ENCODE results near the gene IGFBP3. TPM values are rescaled to one million over a fixed set of nuclear protein-coding genes. Genes with fewer than 3 reads are reported as not detected.

Gene IGFBP3, protein sequence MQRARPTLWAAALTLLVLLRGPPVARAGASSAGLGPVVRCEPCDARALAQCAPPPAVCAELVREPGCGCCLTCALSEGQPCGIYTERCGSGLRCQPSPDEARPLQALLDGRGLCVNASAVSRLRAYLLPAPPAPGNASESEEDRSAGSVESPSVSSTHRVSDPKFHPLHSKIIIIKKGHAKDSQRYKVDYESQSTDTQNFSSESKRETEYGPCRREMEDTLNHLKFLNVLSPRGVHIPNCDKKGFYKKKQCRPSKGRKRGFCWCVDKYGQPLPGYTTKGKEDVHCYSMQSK
- total RNA-seq (2021; ENCODE audit: unreplicated experiment): 4.1 TPM
- 2.0 and 2.6 TPM in 2 replicates for polyA plus RNA-seq (2012)
- percentile 25 among the genes with signal in this experiment for Bru-seq, nascent RNA
- BruChase-seq, experiment 1, labeled RNA remaining after a 6-hour chase: percentile 47 among the genes with signal in this experiment
- BruChase-seq, experiment 2, labeled RNA remaining after a 2-hour chase: percentile 25 among the genes with signal in this experiment
- long read RNA-seq, partial matches to known transcripts: 0 of 3 reads
- long read RNA-seq, other reads (novel, unspliced or antisense): 1 of 3 reads

DNA sequence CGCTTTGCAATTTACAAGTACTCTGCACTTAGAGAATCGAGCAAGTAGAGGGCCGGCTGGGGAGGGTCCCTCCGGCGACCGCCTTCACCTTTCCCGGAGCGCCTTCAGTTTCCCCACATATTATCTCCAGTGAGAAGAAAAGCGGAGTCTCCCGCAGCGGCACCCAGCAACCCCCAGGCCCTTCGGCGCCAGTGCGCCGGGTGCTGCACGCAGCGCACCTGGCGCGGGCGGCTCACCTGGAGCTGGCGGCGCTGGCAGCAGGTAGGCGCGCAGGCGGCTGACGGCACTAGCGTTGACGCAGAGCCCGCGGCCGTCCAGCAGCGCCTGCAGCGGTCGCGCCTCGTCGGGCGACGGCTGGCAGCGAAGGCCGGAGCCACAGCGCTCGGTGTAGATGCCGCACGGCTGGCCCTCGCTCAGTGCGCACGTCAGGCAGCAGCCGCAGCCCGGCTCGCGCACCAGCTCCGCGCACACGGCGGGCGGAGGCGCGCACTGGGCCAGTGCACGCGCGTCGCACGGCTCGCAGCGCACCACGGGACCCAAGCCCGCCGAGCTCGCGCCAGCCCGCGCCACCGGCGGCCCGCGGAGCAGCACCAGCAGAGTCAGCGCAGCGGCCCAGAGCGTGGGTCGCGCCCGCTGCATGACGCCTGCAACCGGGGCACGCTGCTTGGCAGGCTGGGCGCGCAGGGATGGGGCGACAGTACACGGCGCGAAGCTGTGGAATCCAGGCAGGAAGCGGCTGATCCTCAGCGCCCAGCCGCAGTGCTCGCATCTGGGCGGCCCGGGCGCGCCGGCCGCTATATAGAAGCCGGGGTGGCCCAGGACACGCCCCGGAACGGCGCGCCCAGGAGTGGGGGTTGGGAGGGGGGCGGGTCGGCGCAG lies at the start of gene IGFBP3:
TSS of gene IGFBP3 (minus strand) at position 771 of the 879 bp plus-strand sequence. CDS start at position 639, 132 bp downstream.
- no peak within 1 kb of the TSS for H3K9ac ChIP-seq (ENCODE audit: low read length)
- H2AFZ ChIP-seq (ENCODE audit: low read depth, low read length, poor library complexity, severe bottlenecking): peak within 1 kb of the TSS; percentile 69
- TF ChIP-seq ZNF274 (IDR thresholded peaks at IDR 0.05; ENCODE audit: low read depth, low read length) (no peak), ELF1 (IDR thresholded peaks at IDR 0.05; ENCODE audit: borderline replicate concordance, low read depth) (no peak), CEBPB (IDR thresholded peaks at IDR 0.05; ENCODE audit: low read depth) (no peak)
- TF ChIP-seq, protein P1, sequence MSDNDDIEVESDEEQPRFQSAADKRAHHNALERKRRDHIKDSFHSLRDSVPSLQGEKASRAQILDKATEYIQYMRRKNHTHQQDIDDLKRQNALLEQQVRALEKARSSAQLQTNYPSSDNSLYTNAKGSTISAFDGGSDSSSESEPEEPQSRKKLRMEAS (IDR thresholded peaks at IDR 0.05): peak; percentile 52; the same call in 1 of the 2 replicates
- H4K20me1 ChIP-seq (ENCODE audit: insufficient read depth): no peaks in the 10 kb centered on the region
- peak within 1 kb of the TSS; percentile 75 for H3K4me2 ChIP-seq (ENCODE audit: low read length)
- H3K4me3 ChIP-seq (replicated peaks in 1 of 2; ENCODE audit: low read depth in 1 of 2, low read length in 2 of 2): peak within 1 kb of the TSS; percentile 28 to 55
- peak; percentile 79 for ATAC-seq
- H3K9me2 ChIP-seq (ENCODE audit: insufficient read depth): no peaks in the 10 kb centered on the region
- intact Hi-C loops (cut with micrococcal nuclease): no loop called here
- ChIA-PET POLR2A (no interaction called here), RAD21 (ENCODE audit: low non-redundant PET in 1 of 2, low total read pairs in 2 of 2, uncharacterized antibody in 2 of 2, unreplicated experiment in 2 of 2) (no interaction called here), CTCF (interaction anchor here (1.9 to 3.1 kb wide), 3 partner anchors 63 to 1260 kb away, joined by 5 to 27 read pairs (median 15); no protein-coding TSS in a partner anchor)
- H3K4me1 ChIP-seq (ENCODE audit: control insufficient read depth in 1 of 2, insufficient read depth in 2 of 2, low read length in 2 of 2): peaks cover 3 to 31% of the 10 kb centered on the region in 2 experiments; a peak in 2 of 4 replicates
- peaks cover 8% of the 10 kb centered on the region; the same call in 1 of the 2 replicates for H3K27me3 ChIP-seq (ENCODE audit: insufficient read depth, low read length)
- BruUV-seq (replicated peaks): no TSS peak
- DNase-seq (ENCODE audit: low read depth, low spot score): no peak
- no peak within 1 kb of the TSS for H3K27ac ChIP-seq (ENCODE audit: low read depth, low read length)
- H3K9me3 ChIP-seq (ENCODE audit: control insufficient read depth in 1 of 2, insufficient read depth in 1 of 2, low read depth in 1 of 2, low read length in 2 of 2): no peaks in the 10 kb centered on the region
- no peaks in the 10 kb centered on the region for H3K36me3 ChIP-seq (ENCODE audit: control insufficient read depth in 1 of 2, insufficient read depth in 2 of 2, low read length in 2 of 2)
- H3K79me2 ChIP-seq (ENCODE audit: insufficient read depth, low read length): no peaks in the 10 kb centered on the region

DNA sequence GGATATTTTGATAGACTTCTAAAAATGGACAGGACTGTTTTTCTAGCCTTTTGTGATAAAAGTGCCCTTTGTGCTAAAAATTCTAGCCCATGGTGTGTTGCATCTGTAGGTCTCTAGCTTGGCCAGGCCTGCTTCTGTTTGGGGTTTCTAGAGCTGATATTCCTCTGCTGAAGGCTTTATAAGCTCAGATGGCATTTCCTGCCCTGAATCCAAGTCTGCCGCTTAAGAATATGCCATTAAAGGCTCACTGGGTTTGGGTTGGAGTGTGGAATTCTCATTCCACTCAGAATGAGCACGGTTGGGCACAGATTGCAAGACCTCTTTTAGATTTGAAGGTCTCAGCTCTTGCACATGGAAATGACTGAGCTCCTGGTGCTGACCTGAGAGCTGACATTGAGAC lies 49.4 kb upstream of the IGFBP3 start:
- Histone ChIP-seq H3K79me2 (ENCODE audit: insufficient read depth, low read length) (no peaks in the 10 kb centered on the region), H2AFZ (ENCODE audit: low read depth, low read length, poor library complexity, severe bottlenecking) (no peak overlapping the region), H3K9ac (ENCODE audit: low read length) (no peak overlapping the region), H3K9me3 (ENCODE audit: control insufficient read depth in 1 of 2, insufficient read depth in 1 of 2, low read depth in 1 of 2, low read length in 2 of 2) (no peaks in the 10 kb centered on the region), H3K4me2 (ENCODE audit: low read length) (no peak overlapping the region), H3K27me3 (ENCODE audit: insufficient read depth, low read length) (no peaks in the 10 kb centered on the region), H3K36me3 (ENCODE audit: control insufficient read depth in 1 of 2, insufficient read depth in 2 of 2, low read length in 2 of 2) (no peaks in the 10 kb centered on the region), H4K20me1 (ENCODE audit: insufficient read depth) (no peaks in the 10 kb centered on the region), H3K4me1 (ENCODE audit: control insufficient read depth in 1 of 2, insufficient read depth in 2 of 2, low read length in 2 of 2) (peaks cover 6 to 24% of the 10 kb centered on the region in 2 experiments; a peak in 3 of 4 replicates), H3K4me3 (replicated peaks in 1 of 2; ENCODE audit: low read depth in 1 of 2, low read length in 2 of 2) (no peak overlapping the region), H3K27ac (ENCODE audit: low read depth, low read length) (no peak overlapping the region), H3K9me2 (ENCODE audit: insufficient read depth) (no peaks in the 10 kb centered on the region)
- ChIA-PET CTCF (no interaction called here), POLR2A (no interaction called here), RAD21 (ENCODE audit: low non-redundant PET in 1 of 2, low total read pairs in 2 of 2, uncharacterized antibody in 2 of 2, unreplicated experiment in 2 of 2) (no interaction called here)
- DNase-seq (ENCODE audit: low read depth, low spot score) (no peak), ATAC-seq (no peak)
- BruUV-seq (replicated peaks): no TSS peak
- intact Hi-C loops (cut with micrococcal nuclease): no loop called here
- no peak for TF ChIP-seq RAD21 (IDR thresholded peaks at IDR 0.05; ENCODE audit: low read depth)
- TF ChIP-seq SIN3A (IDR thresholded peaks at IDR 0.05; ENCODE audit: low read depth): no peak
- TF ChIP-seq, protein P2, sequence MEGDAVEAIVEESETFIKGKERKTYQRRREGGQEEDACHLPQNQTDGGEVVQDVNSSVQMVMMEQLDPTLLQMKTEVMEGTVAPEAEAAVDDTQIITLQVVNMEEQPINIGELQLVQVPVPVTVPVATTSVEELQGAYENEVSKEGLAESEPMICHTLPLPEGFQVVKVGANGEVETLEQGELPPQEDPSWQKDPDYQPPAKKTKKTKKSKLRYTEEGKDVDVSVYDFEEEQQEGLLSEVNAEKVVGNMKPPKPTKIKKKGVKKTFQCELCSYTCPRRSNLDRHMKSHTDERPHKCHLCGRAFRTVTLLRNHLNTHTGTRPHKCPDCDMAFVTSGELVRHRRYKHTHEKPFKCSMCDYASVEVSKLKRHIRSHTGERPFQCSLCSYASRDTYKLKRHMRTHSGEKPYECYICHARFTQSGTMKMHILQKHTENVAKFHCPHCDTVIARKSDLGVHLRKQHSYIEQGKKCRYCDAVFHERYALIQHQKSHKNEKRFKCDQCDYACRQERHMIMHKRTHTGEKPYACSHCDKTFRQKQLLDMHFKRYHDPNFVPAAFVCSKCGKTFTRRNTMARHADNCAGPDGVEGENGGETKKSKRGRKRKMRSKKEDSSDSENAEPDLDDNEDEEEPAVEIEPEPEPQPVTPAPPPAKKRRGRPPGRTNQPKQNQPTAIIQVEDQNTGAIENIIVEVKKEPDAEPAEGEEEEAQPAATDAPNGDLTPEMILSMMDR (IDR thresholded peaks at IDR 0.05 in 2 of 3, conservative IDR thresholded peaks at IDR 0.05 in 1 of 3; ENCODE audit: borderline replicate concordance in 1 of 3, insufficient read depth in 1 of 3, low read depth in 2 of 3, low read length in 2 of 3): no peak
- TF ChIP-seq JUND (IDR thresholded peaks at IDR 0.05): no peak
- no peak for TF ChIP-seq TCF7L2 (IDR thresholded peaks at IDR 0.05; ENCODE audit: borderline replicate concordance, extremely low read depth, insufficient read depth, insufficient read length)
- TF ChIP-seq POLR2A (IDR thresholded peaks at IDR 0.05; ENCODE audit: borderline replicate concordance, extremely low read depth, insufficient read depth, insufficient read length): no peak
- TF ChIP-seq, protein P3, sequence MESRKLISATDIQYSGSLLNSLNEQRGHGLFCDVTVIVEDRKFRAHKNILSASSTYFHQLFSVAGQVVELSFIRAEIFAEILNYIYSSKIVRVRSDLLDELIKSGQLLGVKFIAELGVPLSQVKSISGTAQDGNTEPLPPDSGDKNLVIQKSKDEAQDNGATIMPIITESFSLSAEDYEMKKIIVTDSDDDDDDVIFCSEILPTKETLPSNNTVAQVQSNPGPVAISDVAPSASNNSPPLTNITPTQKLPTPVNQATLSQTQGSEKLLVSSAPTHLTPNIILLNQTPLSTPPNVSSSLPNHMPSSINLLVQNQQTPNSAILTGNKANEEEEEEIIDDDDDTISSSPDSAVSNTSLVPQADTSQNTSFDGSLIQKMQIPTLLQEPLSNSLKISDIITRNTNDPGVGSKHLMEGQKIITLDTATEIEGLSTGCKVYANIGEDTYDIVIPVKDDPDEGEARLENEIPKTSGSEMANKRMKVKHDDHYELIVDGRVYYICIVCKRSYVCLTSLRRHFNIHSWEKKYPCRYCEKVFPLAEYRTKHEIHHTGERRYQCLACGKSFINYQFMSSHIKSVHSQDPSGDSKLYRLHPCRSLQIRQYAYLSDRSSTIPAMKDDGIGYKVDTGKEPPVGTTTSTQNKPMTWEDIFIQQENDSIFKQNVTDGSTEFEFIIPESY (IDR thresholded peaks at IDR 0.05; ENCODE audit: extremely low read depth, insufficient replicate concordance, low read length): no peak
- no peak for TF ChIP-seq ZFX (IDR thresholded peaks at IDR 0.05)
- TF ChIP-seq, protein P1 (IDR thresholded peaks at IDR 0.05): no peak

Data from HCT116 (cell line).